ENCODE measurements around the gene ITPR3. TPM values are rescaled to one million over a fixed set of nuclear protein-coding genes. Genes with fewer than 3 reads are reported as not detected.

ITPR3 gene
- total and polyA plus RNA-seq, 2 of the 13 experiments (the other 11 are each of a cell fraction or from before 2014, with no cell fraction given) = 3.8 to 21.4 TPM

- TF ChIP-seq MXD1 (CRISPR knock-in tag; IDR thresholded peaks at IDR 0.05) (peak; percentile 46; the same call in 1 of the 2 replicates), HNRNPLL (IDR thresholded peaks at IDR 0.05; ENCODE audit: low read depth, low read length, poor library complexity, severe bottlenecking) (peak; percentile 46), ZNF816 (CRISPR knock-in tag; IDR thresholded peaks at IDR 0.05; ENCODE audit: borderline replicate concordance) (no peak), XRCC5 (optimal IDR thresholded peaks at IDR 0.05; ENCODE audit: low read length) (peak; percentile 63), ZFP91 (CRISPR knock-in tag; IDR thresholded peaks at IDR 0.05; ENCODE audit: borderline replicate concordance) (peak; percentile 47; the same call in 1 of the 2 replicates), KDM5B (CRISPR knock-in tag; IDR thresholded peaks at IDR 0.05; ENCODE audit: borderline replicate concordance) (peak; percentile 51; the same call in 1 of the 2 replicates), ZNF768 (CRISPR knock-in tag; IDR thresholded peaks at IDR 0.05) (peak; percentile 54), ARNTL (CRISPR knock-in tag; IDR thresholded peaks at IDR 0.05) (no peak), PITX1 (CRISPR knock-in tag; IDR thresholded peaks at IDR 0.05) (no peak), ATF7 (IDR thresholded peaks at IDR 0.05) (no peak), ATF7 (CRISPR knock-in tag; IDR thresholded peaks at IDR 0.05) (peak; percentile 51), TBX2 (CRISPR knock-in tag; IDR thresholded peaks at IDR 0.05; ENCODE audit: borderline replicate concordance) (no peak), TAF1 (CRISPR knock-in tag; IDR thresholded peaks at IDR 0.05) (peak; percentile 45; the same call in 1 of the 2 replicates), ZNF274 (CRISPR knock-in tag; IDR thresholded peaks at IDR 0.05) (peak; percentile 62; the same call in 1 of the 2 replicates)
- TF ChIP-seq, protein P1, sequence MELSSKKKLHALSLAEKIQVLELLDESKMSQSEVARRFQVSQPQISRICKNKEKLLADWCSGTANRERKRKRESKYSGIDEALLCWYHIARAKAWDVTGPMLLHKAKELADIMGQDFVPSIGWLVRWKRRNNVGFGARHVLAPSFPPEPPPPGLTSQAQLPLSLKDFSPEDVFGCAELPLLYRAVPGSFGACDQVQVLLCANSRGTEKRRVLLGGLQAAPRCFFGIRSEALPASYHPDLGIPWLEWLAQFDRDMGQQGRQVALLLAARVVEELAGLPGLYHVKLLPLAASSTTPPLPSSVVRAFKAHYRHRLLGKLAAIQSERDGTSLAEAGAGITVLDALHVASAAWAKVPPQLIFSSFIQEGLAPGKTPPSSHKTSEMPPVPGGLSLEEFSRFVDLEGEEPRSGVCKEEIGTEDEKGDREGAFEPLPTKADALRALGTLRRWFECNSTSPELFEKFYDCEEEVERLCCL (CRISPR knock-in tag; IDR thresholded peaks at IDR 0.05; ENCODE audit: borderline replicate concordance) = no peak
- TF ChIP-seq, protein P2, sequence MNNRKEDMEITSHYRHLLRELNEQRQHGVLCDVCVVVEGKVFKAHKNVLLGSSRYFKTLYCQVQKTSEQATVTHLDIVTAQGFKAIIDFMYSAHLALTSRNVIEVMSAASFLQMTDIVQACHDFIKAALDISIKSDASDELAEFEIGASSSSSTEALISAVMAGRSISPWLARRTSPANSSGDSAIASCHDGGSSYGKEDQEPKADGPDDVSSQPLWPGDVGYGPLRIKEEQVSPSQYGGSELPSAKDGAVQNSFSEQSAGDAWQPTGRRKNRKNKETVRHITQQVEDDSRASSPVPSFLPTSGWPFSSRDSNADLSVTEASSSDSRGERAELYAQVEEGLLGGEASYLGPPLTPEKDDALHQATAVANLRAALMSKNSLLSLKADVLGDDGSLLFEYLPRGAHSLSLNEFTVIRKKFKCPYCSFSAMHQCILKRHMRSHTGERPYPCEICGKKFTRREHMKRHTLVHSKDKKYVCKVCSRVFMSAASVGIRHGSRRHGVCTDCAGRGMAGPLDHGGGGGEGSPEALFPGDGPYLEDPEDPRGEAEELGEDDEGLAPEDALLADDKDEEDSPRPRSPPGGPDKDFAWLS (CRISPR knock-in tag; IDR thresholded peaks at IDR 0.05; ENCODE audit: borderline replicate concordance) = 0 out of 2 replicates have a peak, but pooled peaks have one; percentile 15
- TF ChIP-seq, protein P3, sequence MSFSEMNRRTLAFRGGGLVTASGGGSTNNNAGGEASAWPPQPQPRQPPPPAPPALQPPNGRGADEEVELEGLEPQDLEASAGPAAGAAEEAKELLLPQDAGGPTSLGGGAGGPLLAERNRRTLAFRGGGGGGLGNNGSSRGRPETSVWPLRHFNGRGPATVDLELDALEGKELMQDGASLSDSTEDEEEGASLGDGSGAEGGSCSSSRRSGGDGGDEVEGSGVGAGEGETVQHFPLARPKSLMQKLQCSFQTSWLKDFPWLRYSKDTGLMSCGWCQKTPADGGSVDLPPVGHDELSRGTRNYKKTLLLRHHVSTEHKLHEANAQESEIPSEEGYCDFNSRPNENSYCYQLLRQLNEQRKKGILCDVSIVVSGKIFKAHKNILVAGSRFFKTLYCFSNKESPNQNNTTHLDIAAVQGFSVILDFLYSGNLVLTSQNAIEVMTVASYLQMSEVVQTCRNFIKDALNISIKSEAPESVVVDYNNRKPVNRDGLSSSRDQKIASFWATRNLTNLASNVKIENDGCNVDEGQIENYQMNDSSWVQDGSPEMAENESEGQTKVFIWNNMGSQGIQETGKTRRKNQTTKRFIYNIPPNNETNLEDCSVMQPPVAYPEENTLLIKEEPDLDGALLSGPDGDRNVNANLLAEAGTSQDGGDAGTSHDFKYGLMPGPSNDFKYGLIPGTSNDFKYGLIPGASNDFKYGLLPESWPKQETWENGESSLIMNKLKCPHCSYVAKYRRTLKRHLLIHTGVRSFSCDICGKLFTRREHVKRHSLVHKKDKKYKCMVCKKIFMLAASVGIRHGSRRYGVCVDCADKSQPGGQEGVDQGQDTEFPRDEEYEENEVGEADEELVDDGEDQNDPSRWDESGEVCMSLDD (CRISPR knock-in tag; IDR thresholded peaks at IDR 0.05; ENCODE audit: borderline replicate concordance) = peak; percentile 49; the same call in 1 of the 2 replicates
- TF ChIP-seq, protein P4, sequence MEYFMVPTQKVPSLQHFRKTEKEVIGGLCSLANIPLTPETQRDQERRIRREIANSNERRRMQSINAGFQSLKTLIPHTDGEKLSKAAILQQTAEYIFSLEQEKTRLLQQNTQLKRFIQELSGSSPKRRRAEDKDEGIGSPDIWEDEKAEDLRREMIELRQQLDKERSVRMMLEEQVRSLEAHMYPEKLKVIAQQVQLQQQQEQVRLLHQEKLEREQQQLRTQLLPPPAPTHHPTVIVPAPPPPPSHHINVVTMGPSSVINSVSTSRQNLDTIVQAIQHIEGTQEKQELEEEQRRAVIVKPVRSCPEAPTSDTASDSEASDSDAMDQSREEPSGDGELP (IDR thresholded peaks at IDR 0.05; ENCODE audit: borderline replicate concordance, low read depth) = peak; percentile 77; the same call in 1 of the 2 replicates
Observed at GRCh38 chr6:33610779-33611732, 10.1 kb upstream of the ITPR3 start (continued).

All from HepG2 (cell line).